Mesodermal cell (in vitro differentiated cells): ENCODE results near the gene PPP1R9A.
"Not testable (repeated sequence)": the region's sequence is repeated elsewhere in the genome, so short reads cannot be mapped to it uniquely, and the experiment has no call there.

Experiments used
- H3K27ac ChIP-seq: 2 replicates; pipeline ENCODE4 v1.7.0; 2013; ENCODE audit warnings: mild to moderate bottlenecking, low read depth, low read length, moderate library complexity; ENCODE audit not compliant: severe bottlenecking
- H3K36me3 ChIP-seq: 2 replicates; pipeline ENCODE4 v1.7.1; 2013; ENCODE audit warnings: mild to moderate bottlenecking, low read length, moderate library complexity; ENCODE audit not compliant: control insufficient read depth, insufficient read depth
- H3K4me1 ChIP-seq: one replicate; pipeline ENCODE4 v1.7.1; 2013; ENCODE audit warnings: mild to moderate bottlenecking, low read length; ENCODE audit not compliant: insufficient read depth, control insufficient read depth, poor library complexity, severe bottlenecking
- H3K4me3 ChIP-seq: 2 replicates; pipeline ENCODE4 v1.7.0; 2013; ENCODE audit warnings: low read length, control low read depth, mild to moderate bottlenecking; ENCODE audit not compliant: insufficient read depth, poor library complexity, severe bottlenecking; ENCODE audit errors: extremely low read depth
- H3K9me3 ChIP-seq: 2 replicates; pipeline ENCODE4 v1.7.1; 2013; ENCODE audit warnings: mild to moderate bottlenecking, low read length, moderate library complexity; ENCODE audit not compliant: control insufficient read depth
- WGBS, 2 experiments: methylation state at CpG; one replicate each; pipeline ENCODE4 v1.1.5; 2013; ENCODE audit warnings: missing lambda C conversion rate in 2 of 2; ENCODE audit not compliant: insufficient coverage in 2 of 2; 5-methylcytosine and 5-hydroxymethylcytosine counted together

The PPP1R9A gene

GRCh38 chr7:94980418-94981142 lies 73.2 kb downstream of the PPP1R9A start:
- Histone ChIP-seq H3K4me1 (no peaks in the 10 kb centered on the region), H3K27ac (no peak overlapping the region), H3K36me3 (no peaks in the 10 kb centered on the region), H3K4me3 (no peak overlapping the region), H3K9me3 (no peaks in the 10 kb centered on the region)
- WGBS, 2 experiments, result 94 to 100% methylated on average over 1 to 2 of the region's 6 CpGs

- WGBS, 2 experiments, result no CpG with 5 or more reads among the region's 1 CpG
- no peak overlapping the region for H3K4me3 ChIP-seq
- no peaks in the 10 kb centered on the region for H3K36me3 ChIP-seq
- no peak overlapping the region for H3K27ac ChIP-seq
- no peaks in the 10 kb centered on the region for H3K4me1 ChIP-seq
- H3K9me3 ChIP-seq, result no peaks in the 10 kb centered on the region
These were observed 88.5 kb downstream of the PPP1R9A start for GRCh38 chr7:94995921-94996320.

- Histone ChIP-seq H3K4me3 (no peak overlapping the region), H3K4me1 (no peaks in the 10 kb centered on the region), H3K9me3 (no peaks in the 10 kb centered on the region), H3K36me3 (no peaks in the 10 kb centered on the region), H3K27ac (no peak overlapping the region)
These were observed 89.0 kb downstream of the PPP1R9A start for GRCh38 chr7:94996369-94996768.

- H3K9me3 ChIP-seq, result no peaks in the 10 kb centered on the region
- no peak overlapping the region for H3K27ac ChIP-seq
- H3K36me3 ChIP-seq, result no peaks in the 10 kb centered on the region
- H3K4me1 ChIP-seq, result no peaks in the 10 kb centered on the region
- no peak overlapping the region for H3K4me3 ChIP-seq
- whole genome bisulfite sequencing, 2 experiments, result 86% methylated on average over 1 of the region's 2 CpGs; no CpG with 5 or more reads in 1 of the 2 experiments
These were observed 90.2 kb downstream of the PPP1R9A start for GRCh38 chr7:94997547-94997946.

GRCh38 chr7:94998266-94999068 lies 91.1 kb downstream of the PPP1R9A start:
- no peak overlapping the region for H3K4me3 ChIP-seq
- H3K9me3 ChIP-seq, result no peaks in the 10 kb centered on the region
- no peak overlapping the region for H3K27ac ChIP-seq
- H3K36me3 ChIP-seq, result no peaks in the 10 kb centered on the region
- 90% methylated on average over 2 of the region's 3 CpGs; no CpG with 5 or more reads in 1 of the 2 experiments for WGBS, 2 experiments
- H3K4me1 ChIP-seq, result no peaks in the 10 kb centered on the region

- no peaks in the 10 kb centered on the region for H3K4me1 ChIP-seq
- no peak overlapping the region for H3K4me3 ChIP-seq
- H3K27ac ChIP-seq, result no peak overlapping the region
- H3K36me3 ChIP-seq, result no peaks in the 10 kb centered on the region
- no peaks in the 10 kb centered on the region for H3K9me3 ChIP-seq
These were observed 91.6 kb downstream of the PPP1R9A start for GRCh38 chr7:94999069-94999351.

- H3K4me1 ChIP-seq, H3K36me3 ChIP-seq, H3K4me3 ChIP-seq, H3K9me3 ChIP-seq, H3K27ac ChIP-seq: not testable (repeated sequence)
- 79 to 80% methylated on average over 3 to 4 of the region's 5 CpGs for WGBS, 2 experiments
These were observed 92.2 kb downstream of the PPP1R9A start for GRCh38 chr7:94999601-95000000.

GRCh38 chr7:95001258-95001657 lies 93.9 kb downstream of the PPP1R9A start:
- Histone ChIP-seq H3K4me3 (no peak overlapping the region), H3K4me1 (no peaks in the 10 kb centered on the region), H3K27ac (no peak overlapping the region), H3K36me3 (no peaks in the 10 kb centered on the region), H3K9me3 (no peaks in the 10 kb centered on the region)
- WGBS, 2 experiments, result no CpG with 5 or more reads among the region's 3 CpGs

- Histone ChIP-seq H3K4me1 (no peaks in the 10 kb centered on the region), H3K4me3 (no peak overlapping the region), H3K27ac (no peak overlapping the region), H3K36me3 (no peaks in the 10 kb centered on the region), H3K9me3 (no peaks in the 10 kb centered on the region)
- 94 to 98% methylated on average over 3 to 4 of the region's 5 CpGs for WGBS, 2 experiments
These were observed 94.6 kb downstream of the PPP1R9A start for GRCh38 chr7:95001815-95002561.

GRCh38 chr7:95002775-95003174 lies 95.4 kb downstream of the PPP1R9A start:
- no CpG with 5 or more reads among the region's 1 CpG for WGBS, 2 experiments
- Histone ChIP-seq H3K9me3 (no peaks in the 10 kb centered on the region), H3K4me1 (no peaks in the 10 kb centered on the region), H3K36me3 (no peaks in the 10 kb centered on the region), H3K4me3 (no peak overlapping the region), H3K27ac (no peak overlapping the region)
